ENCODE results near the gene C11orf58. TPM values are rescaled to one million over a fixed set of nuclear protein-coding genes. Genes with fewer than 3 reads are reported as not detected.

The C11orf58 gene
- total RNA-seq, 1 experiment from 2014 or later, result 371 TPM

GRCh38 chr11:16794047-16794818, 55.8 kb downstream of the C11orf58 start:
- no peaks in the 10 kb centered on the region for H3K36me3 ChIP-seq
- DNase-seq (ENCODE audit: low read depth in 1 of 2, low spot score in 2 of 2), result no peak
- H3K4me3 ChIP-seq, result no peak overlapping the region
- peaks cover 15% of the 10 kb centered on the region for H3K4me1 ChIP-seq (replicated peaks)
- no peak overlapping the region for H3K27ac ChIP-seq
- H3K27me3 ChIP-seq (replicated peaks), result no peaks in the 10 kb centered on the region
- no peaks in the 10 kb centered on the region for H3K9me3 ChIP-seq (replicated peaks)

GRCh38 chr11:16795146-16795545, 56.7 kb downstream of the C11orf58 start:
- H3K4me1 ChIP-seq (replicated peaks), result peaks cover 15% of the 10 kb centered on the region
- no peak overlapping the region for H3K27ac ChIP-seq
- no peaks in the 10 kb centered on the region for H3K9me3 ChIP-seq (replicated peaks)
- no peaks in the 10 kb centered on the region for H3K27me3 ChIP-seq (replicated peaks)
- no peak overlapping the region for H3K4me3 ChIP-seq
- DNase-seq (ENCODE audit: low read depth in 1 of 2, low spot score in 2 of 2), result no peak
- no peaks in the 10 kb centered on the region for H3K36me3 ChIP-seq

GRCh38 chr11:16796311-16796710, 57.9 kb downstream of the C11orf58 start:
- Histone ChIP-seq H3K27me3 (replicated peaks) (no peaks in the 10 kb centered on the region), H3K4me3 (no peak overlapping the region), H3K9me3 (replicated peaks) (no peaks in the 10 kb centered on the region), H3K4me1 (replicated peaks) (peaks cover 8% of the 10 kb centered on the region), H3K36me3 (no peaks in the 10 kb centered on the region), H3K27ac (no peak overlapping the region)
- DNase-seq (ENCODE audit: low read depth in 1 of 2, low spot score in 2 of 2), result no peak

GRCh38 chr11:16797776-16798175, 59.3 kb downstream of the C11orf58 start:
- no peak for DNase-seq (ENCODE audit: low read depth in 1 of 2, low spot score in 2 of 2)
- H3K4me3 ChIP-seq, result no peak overlapping the region
- no peaks in the 10 kb centered on the region for H3K36me3 ChIP-seq
- H3K4me1 ChIP-seq (replicated peaks), result no peaks in the 10 kb centered on the region
- H3K9me3 ChIP-seq (replicated peaks), result no peaks in the 10 kb centered on the region
- H3K27ac ChIP-seq, result no peak overlapping the region
- no peaks in the 10 kb centered on the region for H3K27me3 ChIP-seq (replicated peaks)

- H3K9me3 ChIP-seq (replicated peaks), result no peaks in the 10 kb centered on the region
- peaks cover 11% of the 10 kb centered on the region; the same call in 1 of the 2 replicates for H3K27me3 ChIP-seq (replicated peaks)
- no peak overlapping the region for H3K27ac ChIP-seq
- no peak overlapping the region for H3K4me3 ChIP-seq
- no peak for DNase-seq (ENCODE audit: low read depth in 1 of 2, low spot score in 2 of 2)
- no peaks in the 10 kb centered on the region for H3K4me1 ChIP-seq (replicated peaks)
- no peaks in the 10 kb centered on the region for H3K36me3 ChIP-seq
Observed at GRCh38 chr11:16799221-16799620, 60.8 kb downstream of the C11orf58 start.

GRCh38 chr11:16799890-16800289, 61.4 kb downstream of the C11orf58 start:
- DNase-seq (ENCODE audit: low read depth in 1 of 2, low spot score in 2 of 2), result no peak
- Histone ChIP-seq H3K4me1 (replicated peaks) (no peaks in the 10 kb centered on the region), H3K9me3 (replicated peaks) (no peaks in the 10 kb centered on the region), H3K27ac (no peak overlapping the region), H3K36me3 (no peaks in the 10 kb centered on the region), H3K4me3 (no peak overlapping the region), H3K27me3 (replicated peaks) (peaks cover 14% of the 10 kb centered on the region; the same call in 1 of the 2 replicates)

- Histone ChIP-seq H3K4me1 (replicated peaks) (no peaks in the 10 kb centered on the region), H3K36me3 (no peaks in the 10 kb centered on the region), H3K4me3 (no peak overlapping the region), H3K9me3 (replicated peaks) (no peaks in the 10 kb centered on the region), H3K27me3 (replicated peaks) (peaks cover 14% of the 10 kb centered on the region; the same call in 1 of the 2 replicates), H3K27ac (no peak overlapping the region)
- no peak for DNase-seq (ENCODE audit: low read depth in 1 of 2, low spot score in 2 of 2)
Observed at GRCh38 chr11:16800382-16800781, 61.9 kb downstream of the C11orf58 start.

- Histone ChIP-seq H3K4me3 (no peak overlapping the region), H3K9me3 (replicated peaks) (no peaks in the 10 kb centered on the region), H3K4me1 (replicated peaks) (no peaks in the 10 kb centered on the region), H3K27me3 (replicated peaks) (peaks cover 19% of the 10 kb centered on the region), H3K27ac (no peak overlapping the region), H3K36me3 (no peaks in the 10 kb centered on the region)
- no peak for DNase-seq (ENCODE audit: low read depth in 1 of 2, low spot score in 2 of 2)
Observed at GRCh38 chr11:16801288-16801980, 63.0 kb downstream of the C11orf58 start.

GRCh38 chr11:16804104-16804947, 65.9 kb downstream of the C11orf58 start:
- Histone ChIP-seq H3K9me3 (replicated peaks) (no peaks in the 10 kb centered on the region), H3K27ac (no peak overlapping the region), H3K4me3 (no peak overlapping the region), H3K27me3 (replicated peaks) (peaks cover 28% of the 10 kb centered on the region), H3K36me3 (no peaks in the 10 kb centered on the region), H3K4me1 (replicated peaks) (no peaks in the 10 kb centered on the region)
- no peak for DNase-seq (ENCODE audit: low read depth in 1 of 2, low spot score in 2 of 2)

- no peaks in the 10 kb centered on the region for H3K36me3 ChIP-seq
- no peak overlapping the region for H3K27ac ChIP-seq
- no peaks in the 10 kb centered on the region for H3K4me1 ChIP-seq (replicated peaks)
- DNase-seq (ENCODE audit: low read depth in 1 of 2, low spot score in 2 of 2), result no peak
- peaks cover 31% of the 10 kb centered on the region for H3K27me3 ChIP-seq (replicated peaks)
- H3K9me3 ChIP-seq (replicated peaks), result no peaks in the 10 kb centered on the region
- H3K4me3 ChIP-seq, result no peak overlapping the region
Observed at GRCh38 chr11:16805938-16806337, 67.5 kb downstream of the C11orf58 start.

- Histone ChIP-seq H3K27me3 (replicated peaks) (peaks cover 31% of the 10 kb centered on the region), H3K36me3 (no peaks in the 10 kb centered on the region), H3K27ac (no peak overlapping the region), H3K9me3 (replicated peaks) (no peaks in the 10 kb centered on the region), H3K4me1 (replicated peaks) (no peaks in the 10 kb centered on the region), H3K4me3 (no peak overlapping the region)
- no peak for DNase-seq (ENCODE audit: low read depth in 1 of 2, low spot score in 2 of 2)
Observed at GRCh38 chr11:16806791-16807190, 68.3 kb downstream of the C11orf58 start.

GRCh38 chr11:16807306-16807705, 68.9 kb downstream of the C11orf58 start:
- no peak overlapping the region for H3K4me3 ChIP-seq
- peaks cover 31% of the 10 kb centered on the region for H3K27me3 ChIP-seq (replicated peaks)
- no peaks in the 10 kb centered on the region for H3K36me3 ChIP-seq
- H3K4me1 ChIP-seq (replicated peaks), result no peaks in the 10 kb centered on the region
- H3K9me3 ChIP-seq (replicated peaks), result no peaks in the 10 kb centered on the region
- no peak overlapping the region for H3K27ac ChIP-seq
- no peak for DNase-seq (ENCODE audit: low read depth in 1 of 2, low spot score in 2 of 2)
